ENCODE results near the gene STK33. TPM values are rescaled to one million over a fixed set of nuclear protein-coding genes. Genes with fewer than 3 reads are reported as not detected.

STK33 gene
- total RNA-seq, 4 donors from 2014 or later = 0.48 to 2.9 (median 0.56) TPM; not detected in 1

DNA sequence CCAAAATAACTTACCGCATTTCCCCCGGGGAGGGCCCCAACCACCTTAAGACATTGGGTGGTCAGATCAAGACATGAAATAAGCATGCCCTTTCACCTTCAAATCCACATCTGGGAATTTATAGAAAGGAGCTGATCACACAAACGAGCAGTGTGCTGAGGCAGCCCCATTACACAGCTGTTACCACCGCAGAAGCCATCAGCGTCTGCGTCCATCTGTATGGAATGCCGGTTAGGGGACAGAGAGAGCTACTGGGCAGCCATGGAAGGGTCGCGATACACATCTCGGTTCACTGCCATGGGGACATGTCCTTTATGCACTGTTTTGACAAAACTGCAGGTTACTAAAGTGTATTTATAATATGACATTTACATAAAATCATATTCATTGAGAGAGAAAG, 225.3 kb downstream of the STK33 start:
- Histone ChIP-seq H3K9me3 (no peaks in the 10 kb centered on the region), H3K27me3 (no peaks in the 10 kb centered on the region), H3K36me3 (no peaks in the 10 kb centered on the region), H3K4me3 (no peak overlapping the region), H3K4me1 (peaks cover 0 to 2% (median 0%) of the 10 kb centered on the region in 3 donors), H3K27ac (no peak overlapping the region)
- intact Hi-C loops (cut with DNase I) = no loop called here
- TF ChIP-seq, protein P1, sequence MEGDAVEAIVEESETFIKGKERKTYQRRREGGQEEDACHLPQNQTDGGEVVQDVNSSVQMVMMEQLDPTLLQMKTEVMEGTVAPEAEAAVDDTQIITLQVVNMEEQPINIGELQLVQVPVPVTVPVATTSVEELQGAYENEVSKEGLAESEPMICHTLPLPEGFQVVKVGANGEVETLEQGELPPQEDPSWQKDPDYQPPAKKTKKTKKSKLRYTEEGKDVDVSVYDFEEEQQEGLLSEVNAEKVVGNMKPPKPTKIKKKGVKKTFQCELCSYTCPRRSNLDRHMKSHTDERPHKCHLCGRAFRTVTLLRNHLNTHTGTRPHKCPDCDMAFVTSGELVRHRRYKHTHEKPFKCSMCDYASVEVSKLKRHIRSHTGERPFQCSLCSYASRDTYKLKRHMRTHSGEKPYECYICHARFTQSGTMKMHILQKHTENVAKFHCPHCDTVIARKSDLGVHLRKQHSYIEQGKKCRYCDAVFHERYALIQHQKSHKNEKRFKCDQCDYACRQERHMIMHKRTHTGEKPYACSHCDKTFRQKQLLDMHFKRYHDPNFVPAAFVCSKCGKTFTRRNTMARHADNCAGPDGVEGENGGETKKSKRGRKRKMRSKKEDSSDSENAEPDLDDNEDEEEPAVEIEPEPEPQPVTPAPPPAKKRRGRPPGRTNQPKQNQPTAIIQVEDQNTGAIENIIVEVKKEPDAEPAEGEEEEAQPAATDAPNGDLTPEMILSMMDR (IDR thresholded peaks at IDR 0.05) = no peak
- no peak for TF ChIP-seq POLR2A (IDR thresholded peaks at IDR 0.05)
- no peak for DNase-seq
- 79 to 84% methylated on average over 10 of the region's 10 CpGs for WGBS, 2 donors

DNA sequence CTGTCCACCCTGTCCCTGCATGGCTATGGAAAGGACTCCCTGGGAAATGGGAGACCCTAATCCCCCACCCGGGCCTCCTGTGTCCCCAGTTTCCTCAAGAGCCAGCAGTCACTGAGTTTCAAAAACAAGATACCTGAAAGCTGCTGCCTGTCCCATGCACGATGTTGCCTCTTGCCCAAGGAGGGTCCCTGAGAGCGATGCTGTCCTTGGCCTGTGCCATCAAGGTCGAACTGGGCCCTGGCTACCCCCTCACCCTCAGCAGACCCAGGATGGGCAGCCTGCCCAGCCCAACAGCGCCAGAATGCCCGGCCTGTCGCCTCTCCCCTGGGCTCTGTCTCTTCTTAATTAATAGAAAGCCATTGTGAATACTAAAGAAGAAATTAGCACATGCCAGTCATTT, 225.8 kb downstream of the STK33 start:
- Histone ChIP-seq H3K4me3 (no peak overlapping the region), H3K27ac (no peak overlapping the region), H3K27me3 (no peaks in the 10 kb centered on the region), H3K4me1 (peaks cover 0 to 7% (median 0%) of the 10 kb centered on the region in 3 donors), H3K9me3 (no peaks in the 10 kb centered on the region), H3K36me3 (no peaks in the 10 kb centered on the region)
- 62 to 77% methylated on average over 4 to 7 of the region's 7 CpGs for WGBS, 2 donors
- TF ChIP-seq, protein P1 (IDR thresholded peaks at IDR 0.05) = no peak
- TF ChIP-seq POLR2A (IDR thresholded peaks at IDR 0.05) = no peak
- DNase-seq = no peak
- intact Hi-C loops (cut with DNase I) = no loop called here

DNA sequence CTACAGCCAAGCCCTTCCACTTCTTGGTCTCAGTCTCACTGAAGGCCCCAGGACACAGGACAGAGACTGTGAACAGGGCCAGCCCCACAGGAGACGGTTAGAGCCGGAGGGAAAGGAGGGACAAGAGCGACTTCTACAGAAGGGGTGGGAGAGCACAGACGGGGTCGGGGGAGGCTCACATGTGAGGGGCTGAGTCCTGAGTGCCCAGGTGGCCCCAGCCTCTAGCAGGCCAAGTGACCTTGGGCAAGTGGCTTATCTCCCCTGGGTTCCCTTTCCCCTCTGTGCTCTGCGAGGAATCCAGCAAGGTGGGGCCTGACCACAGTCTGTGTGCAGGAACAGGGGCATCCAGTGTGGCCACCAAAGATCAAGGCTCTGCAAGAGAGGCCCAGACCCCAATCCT, 227.7 kb downstream of the STK33 start:
- no peak for DNase-seq
- Histone ChIP-seq H3K4me3 (no peak overlapping the region), H3K9me3 (no peaks in the 10 kb centered on the region), H3K4me1 (peaks cover 0 to 7% (median 0%) of the 10 kb centered on the region in 3 donors), H3K27me3 (no peaks in the 10 kb centered on the region), H3K27ac (no peak overlapping the region), H3K36me3 (no peaks in the 10 kb centered on the region)
- intact Hi-C loops (cut with DNase I) = no loop called here
- WGBS, 2 donors = 83 to 97% methylated on average over 3 to 4 of the region's 6 CpGs
- no peak for TF ChIP-seq POLR2A (IDR thresholded peaks at IDR 0.05)
- TF ChIP-seq, protein P1 (IDR thresholded peaks at IDR 0.05) = no peak

DNA sequence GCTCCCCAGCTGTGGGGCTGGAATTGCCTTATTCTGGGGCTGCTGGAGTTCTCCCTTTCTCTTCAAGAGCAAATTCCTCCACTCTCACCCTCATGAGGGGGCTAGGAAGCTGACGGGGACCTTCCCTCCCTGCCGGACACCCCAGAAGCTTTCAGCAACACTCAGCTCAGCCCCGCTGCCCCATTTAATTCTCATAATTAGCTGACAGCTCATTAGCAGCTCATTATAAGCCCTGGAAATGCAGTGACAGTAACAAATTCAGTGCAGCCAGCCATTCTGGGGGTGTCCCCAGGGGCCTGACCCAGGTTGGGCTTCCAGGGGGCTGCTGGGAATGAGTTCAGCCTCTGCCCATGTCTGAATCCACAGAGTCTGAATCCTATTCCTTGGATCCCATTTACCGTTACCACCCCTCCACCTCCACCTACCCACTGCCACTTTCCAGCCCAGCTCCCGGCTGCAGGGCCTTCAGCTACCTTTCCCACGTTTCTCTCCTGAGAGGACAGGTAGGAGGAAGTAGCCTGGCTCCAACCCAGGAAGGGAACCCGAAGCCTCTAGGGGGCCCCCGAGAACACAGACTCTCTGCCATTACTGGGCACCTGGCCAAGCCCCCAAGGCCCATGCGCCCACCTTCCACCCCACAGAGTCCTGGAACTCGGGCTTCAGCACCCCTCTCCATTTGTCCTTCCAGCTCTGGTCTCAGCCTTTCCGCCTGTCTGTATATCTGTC, 228.6 kb downstream of the STK33 start:
- no peak for DNase-seq
- TF ChIP-seq POLR2A (IDR thresholded peaks at IDR 0.05) = no peak
- TF ChIP-seq, protein P1 (IDR thresholded peaks at IDR 0.05) = no peak
- 58 to 77% methylated on average over 10 to 11 of the region's 11 CpGs for WGBS, 2 donors

DNA sequence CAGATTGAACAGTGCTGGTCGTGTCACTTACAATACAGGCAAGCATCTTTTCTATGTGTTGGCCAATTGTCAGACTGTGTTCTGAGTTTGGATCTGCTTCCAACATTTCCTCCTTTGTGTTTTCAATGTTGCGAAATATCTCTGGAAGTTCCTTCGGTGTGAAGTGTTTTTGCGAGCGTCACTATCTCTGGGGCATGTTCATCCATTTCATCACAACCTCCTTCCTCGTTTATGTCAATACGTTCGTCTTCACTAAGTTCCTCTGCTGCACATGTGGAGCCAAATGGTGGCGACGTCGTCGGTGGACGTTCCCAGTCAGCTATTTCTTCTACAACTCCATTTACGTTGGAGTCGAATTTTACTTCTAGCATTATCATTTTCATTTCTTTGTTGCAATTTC, 230.1 kb downstream of the STK33 start:
- Histone ChIP-seq H3K4me1 (peaks cover 0 to 7% (median 0%) of the 10 kb centered on the region in 3 donors), H3K27ac (no peak overlapping the region), H3K9me3 (no peaks in the 10 kb centered on the region), H3K36me3 (no peaks in the 10 kb centered on the region), H3K27me3 (no peaks in the 10 kb centered on the region), H3K4me3 (no peak overlapping the region)
- DNase-seq = no peak
- TF ChIP-seq, protein P1 (IDR thresholded peaks at IDR 0.05) = no peak
- TF ChIP-seq POLR2A (IDR thresholded peaks at IDR 0.05) = no peak
- intact Hi-C loops (cut with DNase I) = no loop called here
- WGBS, 2 donors = 37 to 55% methylated on average over 15 of the region's 15 CpGs

More for the DNA sequence above, 228.6 kb downstream of the STK33 start:
- Histone ChIP-seq H3K4me3 (no peak overlapping the region), H3K36me3 (no peaks in the 10 kb centered on the region), H3K4me1 (peaks cover 0 to 7% (median 0%) of the 10 kb centered on the region in 3 donors), H3K9me3 (no peaks in the 10 kb centered on the region), H3K27me3 (no peaks in the 10 kb centered on the region), H3K27ac (no peak overlapping the region)
- intact Hi-C loops (cut with DNase I) = no loop called here

All from esophagus squamous epithelium (tissue), 5 donors.